Immature natural killer cell (primary cell): ENCODE results near the gene DLG2. TPM values are rescaled to one million over a fixed set of nuclear protein-coding genes. Genes with fewer than 3 reads are reported as not detected.

Source experiments
- DNase-seq, 3 donors: peaks; one replicate each; pipeline ENCODE4 v3.0.0; 2022; ENCODE audit warnings: mixed read lengths in 1 of 3
- H3K27ac Mint-ChIP-seq, 6 donors: one replicate each; pipeline ENCODE4 v1.8.0; 2020; ENCODE audit warnings: mixed read lengths in 6 of 6, mild to moderate bottlenecking in 5 of 6, inconsistent platforms in 4 of 6, moderate library complexity in 3 of 6
- H3K27me3 Mint-ChIP-seq, 3 donors: one replicate each; pipeline ENCODE4 v1.8.0; 2020 to 2021; ENCODE audit warnings: low read depth in 3 of 3, mild to moderate bottlenecking in 3 of 3, mixed read lengths in 3 of 3, moderate library complexity in 3 of 3, inconsistent platforms in 1 of 3
- H3K36me3 Mint-ChIP-seq, 3 donors: one replicate each; pipeline ENCODE4 v1.8.0; 2020; ENCODE audit warnings: mixed read lengths in 3 of 3, inconsistent platforms in 2 of 3, mild to moderate bottlenecking in 2 of 3
- H3K4me1 Mint-ChIP-seq, 2 donors: one replicate each; pipeline ENCODE4 v1.8.0; 2020; ENCODE audit warnings: inconsistent platforms in 2 of 2, mild to moderate bottlenecking in 2 of 2, mixed read lengths in 2 of 2, moderate library complexity in 1 of 2
- H3K4me3 Mint-ChIP-seq, 5 donors: one replicate each; pipeline ENCODE4 v1.8.0; 2020; ENCODE audit warnings: mild to moderate bottlenecking in 5 of 5, mixed read lengths in 5 of 5, inconsistent platforms in 3 of 5, moderate library complexity in 3 of 5
- H3K9me3 Mint-ChIP-seq, 6 donors: one replicate each; pipeline ENCODE4 v1.8.0; 2020; ENCODE audit warnings: mild to moderate bottlenecking in 6 of 6, mixed read lengths in 6 of 6, inconsistent platforms in 4 of 6, moderate library complexity in 3 of 6
- polyA plus RNA-seq, 3 donors: library from polyadenylated mRNA; unstranded; fragments of 300-500 nt; fragmentation: Illumina TruSeq; gene quantifications; one replicate each; pipeline ENCODE4 v1.2.3, GENCODE V29; 2021

The DLG2 gene
- polyA plus RNA-seq, 3 donors from 2014 or later, result 0.57 to 1.9 (median 1.2) TPM

- Mint-ChIP-seq H3K4me3 (no peak overlapping the region), H3K27me3 (peaks cover 0 to 2% (median 1%) of the 10 kb centered on the region in 3 donors), H3K27ac (no peak overlapping the region), H3K9me3 (peaks cover 0 to 23% (median 10%) of the 10 kb centered on the region in 6 donors), H3K36me3 (no peaks in the 10 kb centered on the region), H3K4me1 (no peaks in the 10 kb centered on the region)
- DNase-seq, result no peak
Observed at GRCh38 chr11:84825106-84825660, 802.0 kb downstream of the DLG2 start.

- Mint-ChIP-seq H3K4me3 (no peak overlapping the region), H3K27ac (no peak overlapping the region), H3K9me3 (peaks cover 0 to 23% (median 11%) of the 10 kb centered on the region in 6 donors), H3K27me3 (peaks cover 0 to 2% (median 1%) of the 10 kb centered on the region in 3 donors), H3K36me3 (no peaks in the 10 kb centered on the region), H3K4me1 (no peaks in the 10 kb centered on the region)
- DNase-seq, result no peak
Observed at GRCh38 chr11:84824624-84825023, 802.5 kb downstream of the DLG2 start.

- Mint-ChIP-seq H3K27me3 (peaks cover 0 to 4% (median 0%) of the 10 kb centered on the region in 3 donors), H3K4me1 (no peaks in the 10 kb centered on the region), H3K9me3 (peaks cover 0 to 15% (median 10%) of the 10 kb centered on the region in 6 donors), H3K36me3 (no peaks in the 10 kb centered on the region), H3K4me3 (no peak overlapping the region), H3K27ac (no peak overlapping the region)
- DNase-seq, result no peak
Observed at GRCh38 chr11:84819537-84819936, 807.6 kb downstream of the DLG2 start.

GRCh38 chr11:84819128-84819527, 808.0 kb downstream of the DLG2 start:
- Mint-ChIP-seq H3K36me3 (no peaks in the 10 kb centered on the region), H3K4me3 (no peak overlapping the region), H3K27me3 (peaks cover 0 to 4% (median 0%) of the 10 kb centered on the region in 3 donors), H3K27ac (no peak overlapping the region), H3K4me1 (no peaks in the 10 kb centered on the region), H3K9me3 (peaks cover 0 to 16% (median 12%) of the 10 kb centered on the region in 6 donors)
- no peak for DNase-seq

GRCh38 chr11:84817998-84818397, 809.1 kb downstream of the DLG2 start:
- Mint-ChIP-seq H3K4me1 (no peaks in the 10 kb centered on the region), H3K36me3 (no peaks in the 10 kb centered on the region), H3K4me3 (no peak overlapping the region), H3K27ac (no peak overlapping the region), H3K9me3 (peaks cover 0 to 18% (median 12%) of the 10 kb centered on the region in 6 donors), H3K27me3 (peaks cover 0 to 2% (median 0%) of the 10 kb centered on the region in 3 donors)
- DNase-seq, result no peak

GRCh38 chr11:84812471-84812969, 814.6 kb downstream of the DLG2 start:
- Mint-ChIP-seq H3K36me3 (no peaks in the 10 kb centered on the region), H3K27ac (no peak overlapping the region), H3K27me3 (no peaks in the 10 kb centered on the region), H3K4me1 (no peaks in the 10 kb centered on the region), H3K9me3 (peaks cover 0 to 31% (median 7%) of the 10 kb centered on the region in 6 donors), H3K4me3 (no peak overlapping the region)
- no peak for DNase-seq

GRCh38 chr11:84806354-84806753, 820.8 kb downstream of the DLG2 start:
- Mint-ChIP-seq H3K36me3 (peaks cover 0 to 3% (median 0%) of the 10 kb centered on the region in 3 donors), H3K27ac (no peak overlapping the region), H3K9me3 (peaks cover 9 to 49% (median 28%) of the 10 kb centered on the region in 6 donors), H3K4me3 (no peak overlapping the region), H3K4me1 (no peaks in the 10 kb centered on the region), H3K27me3 (no peaks in the 10 kb centered on the region)
- no peak for DNase-seq

- DNase-seq, result no peak
- peaks cover 0 to 3% (median 0%) of the 10 kb centered on the region in 3 donors for H3K36me3 Mint-ChIP-seq
- peaks cover 12 to 63% (median 34%) of the 10 kb centered on the region in 6 donors for H3K9me3 Mint-ChIP-seq
- H3K27me3 Mint-ChIP-seq, result no peaks in the 10 kb centered on the region
- H3K27ac Mint-ChIP-seq, result no peak overlapping the region
- H3K4me3 Mint-ChIP-seq, result no peak overlapping the region
- no peaks in the 10 kb centered on the region for H3K4me1 Mint-ChIP-seq
Observed at GRCh38 chr11:84804041-84804440, 823.1 kb downstream of the DLG2 start.

- H3K9me3 Mint-ChIP-seq, result peaks cover 8 to 59% (median 36%) of the 10 kb centered on the region in 6 donors
- H3K4me3 Mint-ChIP-seq, result no peak overlapping the region
- H3K4me1 Mint-ChIP-seq, result no peaks in the 10 kb centered on the region
Observed at GRCh38 chr11:84800755-84801346, 826.3 kb downstream of the DLG2 start.

GRCh38 chr11:84799112-84799511, 828.0 kb downstream of the DLG2 start:
- H3K4me3 Mint-ChIP-seq, result no peak overlapping the region
- H3K4me1 Mint-ChIP-seq, result no peaks in the 10 kb centered on the region
- H3K36me3 Mint-ChIP-seq, result no peaks in the 10 kb centered on the region
- H3K9me3 Mint-ChIP-seq, result peaks cover 4 to 42% (median 24%) of the 10 kb centered on the region in 6 donors
- H3K27me3 Mint-ChIP-seq, result no peaks in the 10 kb centered on the region
- DNase-seq, result no peak
- H3K27ac Mint-ChIP-seq, result no peak overlapping the region

More at GRCh38 chr11:84800755-84801346, 826.3 kb downstream of the DLG2 start:
- Mint-ChIP-seq H3K27me3 (no peaks in the 10 kb centered on the region), H3K36me3 (no peaks in the 10 kb centered on the region), H3K27ac (no peak overlapping the region)
- no peak for DNase-seq

- H3K27ac Mint-ChIP-seq, result no peak overlapping the region
- DNase-seq, result no peak
- H3K9me3 Mint-ChIP-seq, result peaks cover 9 to 43% (median 22%) of the 10 kb centered on the region in 6 donors
- no peaks in the 10 kb centered on the region for H3K4me1 Mint-ChIP-seq
- no peak overlapping the region for H3K4me3 Mint-ChIP-seq
- no peaks in the 10 kb centered on the region for H3K36me3 Mint-ChIP-seq
- H3K27me3 Mint-ChIP-seq, result no peaks in the 10 kb centered on the region
Observed at GRCh38 chr11:84795698-84796097, 831.4 kb downstream of the DLG2 start.

GRCh38 chr11:84794663-84795443, 832.3 kb downstream of the DLG2 start:
- Mint-ChIP-seq H3K9me3 (peaks cover 9 to 40% (median 21%) of the 10 kb centered on the region in 6 donors), H3K4me1 (no peaks in the 10 kb centered on the region), H3K36me3 (no peaks in the 10 kb centered on the region), H3K27ac (no peak overlapping the region), H3K4me3 (no peak overlapping the region), H3K27me3 (no peaks in the 10 kb centered on the region)
- no peak for DNase-seq

GRCh38 chr11:84793318-84793717, 833.8 kb downstream of the DLG2 start:
- Mint-ChIP-seq H3K4me1 (no peaks in the 10 kb centered on the region), H3K4me3 (no peak overlapping the region), H3K9me3 (peaks cover 6 to 40% (median 22%) of the 10 kb centered on the region in 6 donors), H3K27ac (no peak overlapping the region), H3K36me3 (no peaks in the 10 kb centered on the region), H3K27me3 (no peaks in the 10 kb centered on the region)
- no peak for DNase-seq

- H3K4me1 Mint-ChIP-seq, result no peaks in the 10 kb centered on the region
- peaks cover 5 to 33% (median 17%) of the 10 kb centered on the region in 6 donors for H3K9me3 Mint-ChIP-seq
- DNase-seq, result no peak
- no peaks in the 10 kb centered on the region for H3K36me3 Mint-ChIP-seq
- no peaks in the 10 kb centered on the region for H3K27me3 Mint-ChIP-seq
- H3K27ac Mint-ChIP-seq, result no peak overlapping the region
- no peak overlapping the region for H3K4me3 Mint-ChIP-seq
Observed at GRCh38 chr11:84790849-84791427, 836.2 kb downstream of the DLG2 start.
